Activated CD4-positive, alpha-beta memory T cell treated with anti-CD3 and anti-CD28 coated beads, Interleukin-2, amount 10 ng/mL, durations not matched to agents 7 days and 5 days (primary cell): Measurements from ENCODE around the gene WFIKKN1. TPM values are rescaled to one million over a fixed set of nuclear protein-coding genes. Genes with fewer than 3 reads are reported as not detected.

Experiments
- CTCF ChIA-PET: fragments of 350-600 bp; sonication (Branson Sonifier 250); formaldehyde crosslinking; loops from one replicate; lab custom pipeline; 2021; ENCODE audit warnings: antibody characterized with exemption, inconsistent platforms; lab: Charles Lee
- POLR2A ChIA-PET: fragments of 350-600 bp; sonication (Branson Sonifier 250); formaldehyde crosslinking; loops from one replicate; lab custom pipeline; 2021; ENCODE audit warnings: antibody characterized with exemption; lab: Charles Lee
- DNase-seq: peaks from one replicate; pipeline ENCODE4 v3.0.0-alpha.2; 2020
- H3K27ac Mint-ChIP-seq: one replicate; pipeline ENCODE4 v1.8.0; 2021; ENCODE audit warnings: mild to moderate bottlenecking, mixed read lengths
- H3K27me3 Mint-ChIP-seq: one replicate; pipeline ENCODE4 v1.8.0; 2021; ENCODE audit warnings: mixed read lengths
- H3K36me3 Mint-ChIP-seq: one replicate; pipeline ENCODE4 v1.8.0; 2021; ENCODE audit warnings: low read depth, mixed read lengths
- H3K4me1 Mint-ChIP-seq: one replicate; pipeline ENCODE4 v1.8.0; 2021; ENCODE audit warnings: mixed read lengths
- H3K4me3 Mint-ChIP-seq: one replicate; pipeline ENCODE4 v1.8.0; 2021; ENCODE audit warnings: mild to moderate bottlenecking, mixed read lengths
- H3K9me3 Mint-ChIP-seq: one replicate; pipeline ENCODE4 v1.8.0; 2021; ENCODE audit warnings: mixed read lengths
- total RNA-seq, 2 experiments: library from RNA; stranded (reverse); gene quantifications; one replicate each; pipeline ENCODE4 v1.2.3, GENCODE V29; 2021

The WFIKKN1 gene
- total RNA-seq, 2 experiments from 2014 or later = 0.10 to 0.13 TPM

- ChIA-PET POLR2A (interaction anchor here (1.4 to 2.5 kb wide), 2 partner anchors 10 to 46 kb away, joined by 6 to 7 read pairs; partner anchors contain the start of genes JMJD8 and WDR90), CTCF (interaction anchor here (1.1 kb wide), 1 partner anchor 10 kb away, joined by 3 read pairs; no protein-coding TSS in a partner anchor)
- Mint-ChIP-seq H3K4me1 (peaks cover 16% of the 10 kb centered on the region), H3K36me3 (peaks cover 6% of the 10 kb centered on the region), H3K4me3 (no peak overlapping the region), H3K27me3 (no peaks in the 10 kb centered on the region), H3K27ac (no peak overlapping the region), H3K9me3 (no peaks in the 10 kb centered on the region)
- DNase-seq = no peak
These were observed 7.3 kb downstream of the WFIKKN1 start for GRCh38 chr16:638034-638543.

- ChIA-PET POLR2A (interaction anchor here (1.4 kb wide), 1 partner anchor 10 kb away, joined by 7 read pairs; the partner anchor contains the start of gene WDR90), CTCF (interaction anchor here (1.1 kb wide), 1 partner anchor 9 kb away, joined by 3 read pairs; no protein-coding TSS in a partner anchor)
- no peak overlapping the region for H3K4me3 Mint-ChIP-seq
- H3K36me3 Mint-ChIP-seq = peaks cover 6% of the 10 kb centered on the region
- no peaks in the 10 kb centered on the region for H3K9me3 Mint-ChIP-seq
- H3K27ac Mint-ChIP-seq = no peak overlapping the region
- no peak for DNase-seq
- H3K27me3 Mint-ChIP-seq = no peaks in the 10 kb centered on the region
- H3K4me1 Mint-ChIP-seq = peaks cover 16% of the 10 kb centered on the region
These were observed 8.1 kb downstream of the WFIKKN1 start for GRCh38 chr16:638836-639235.

DNA sequence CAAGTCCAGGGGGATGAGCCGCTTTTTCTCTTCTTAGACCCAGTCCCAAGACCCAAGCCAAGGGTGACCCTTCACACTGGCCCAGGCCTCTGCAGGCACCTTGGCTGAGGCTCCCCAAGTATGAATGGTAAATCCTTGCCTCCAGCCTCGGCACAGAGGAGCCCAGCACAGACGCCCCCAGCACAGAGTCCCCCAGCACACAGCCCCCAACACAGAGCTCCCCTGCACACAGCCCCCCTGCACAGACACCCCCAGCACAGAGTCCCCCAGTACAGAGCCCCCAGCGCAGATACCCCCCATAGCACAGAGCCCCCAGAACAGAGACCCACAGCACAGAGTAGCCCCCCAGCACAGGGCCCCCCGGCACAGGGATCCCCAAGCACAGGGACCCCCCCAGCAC is 9.8 kb downstream of the WFIKKN1 start:
- Mint-ChIP-seq H3K4me1 (peaks cover 18% of the 10 kb centered on the region), H3K4me3 (peak overlapping the region; percentile 37), H3K27ac (no peak overlapping the region), H3K36me3 (peaks cover 3% of the 10 kb centered on the region), H3K27me3 (no peaks in the 10 kb centered on the region), H3K9me3 (no peaks in the 10 kb centered on the region)
- DNase-seq = no peak
- CTCF ChIA-PET = no interaction called here
- POLR2A ChIA-PET = no interaction called here

DNA sequence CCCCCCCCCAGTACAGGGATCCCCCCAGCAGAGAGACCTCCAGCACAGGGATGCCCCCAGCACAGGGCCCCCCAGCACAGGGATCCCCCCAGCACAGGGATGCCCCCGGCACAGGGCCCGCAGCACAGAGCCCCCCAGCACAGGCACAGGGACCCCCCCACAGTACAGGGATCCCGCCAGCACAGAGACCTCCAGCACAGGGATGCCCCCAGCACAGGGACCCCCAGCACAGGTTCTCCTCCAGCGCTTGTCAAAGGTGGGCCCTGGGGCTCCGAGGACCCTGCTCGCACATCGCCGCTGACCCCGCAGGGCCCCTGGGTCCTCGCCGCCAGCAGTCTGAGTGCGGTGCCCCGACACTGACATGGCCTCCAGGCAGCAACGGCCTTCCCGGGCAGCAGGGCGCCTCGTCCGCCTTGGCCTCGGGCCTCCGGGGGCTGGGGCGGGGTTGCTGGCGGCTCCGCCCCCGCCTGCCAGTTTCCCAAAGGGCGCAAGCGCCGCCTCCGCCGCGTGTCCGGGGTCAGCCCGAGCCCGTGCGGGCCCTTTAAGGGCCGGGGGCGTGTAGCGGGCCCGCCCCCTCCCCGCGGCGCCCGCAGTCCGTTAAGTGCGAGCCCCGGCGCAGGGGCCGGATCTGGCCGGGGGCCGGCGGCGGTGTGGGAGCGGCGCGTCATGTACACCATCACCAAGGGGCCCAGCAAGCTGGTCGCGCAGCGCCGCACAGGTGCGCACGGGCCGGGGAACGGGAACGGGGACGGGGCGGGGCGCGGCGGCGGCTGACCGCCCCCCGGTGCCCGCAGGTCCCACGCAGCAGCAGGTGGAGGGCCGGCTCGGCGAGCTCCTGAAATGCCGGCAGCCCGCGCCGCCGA is 10.8 kb downstream of the WFIKKN1 start, which contains the start of gene MCRIP2:
Gene MCRIP2, plus strand, starts transcription at position 503 of the 863 bp plus-strand sequence. Its CDS starts 164 bp downstream, at position 667.
- H3K36me3 Mint-ChIP-seq = peaks cover 2% of the 10 kb centered on the region
- H3K4me3 Mint-ChIP-seq = peak within 1 kb of the TSS; percentile 67
- CTCF ChIA-PET = interaction anchor here (0.6 kb wide), 1 partner anchor 13 kb away, joined by 5 read pairs; no protein-coding TSS in a partner anchor
- POLR2A ChIA-PET = interaction anchor here (1.0 to 1.6 kb wide), 3 partner anchors 10 to 54 kb away, joined by 4 to 5 read pairs (median 4); no protein-coding TSS in a partner anchor
- H3K27me3 Mint-ChIP-seq = no peaks in the 10 kb centered on the region
- no peaks in the 10 kb centered on the region for H3K9me3 Mint-ChIP-seq
- H3K4me1 Mint-ChIP-seq = peaks cover 15% of the 10 kb centered on the region
- DNase-seq = peak; percentile 77
- H3K27ac Mint-ChIP-seq = no peak within 1 kb of the TSS

DNA sequence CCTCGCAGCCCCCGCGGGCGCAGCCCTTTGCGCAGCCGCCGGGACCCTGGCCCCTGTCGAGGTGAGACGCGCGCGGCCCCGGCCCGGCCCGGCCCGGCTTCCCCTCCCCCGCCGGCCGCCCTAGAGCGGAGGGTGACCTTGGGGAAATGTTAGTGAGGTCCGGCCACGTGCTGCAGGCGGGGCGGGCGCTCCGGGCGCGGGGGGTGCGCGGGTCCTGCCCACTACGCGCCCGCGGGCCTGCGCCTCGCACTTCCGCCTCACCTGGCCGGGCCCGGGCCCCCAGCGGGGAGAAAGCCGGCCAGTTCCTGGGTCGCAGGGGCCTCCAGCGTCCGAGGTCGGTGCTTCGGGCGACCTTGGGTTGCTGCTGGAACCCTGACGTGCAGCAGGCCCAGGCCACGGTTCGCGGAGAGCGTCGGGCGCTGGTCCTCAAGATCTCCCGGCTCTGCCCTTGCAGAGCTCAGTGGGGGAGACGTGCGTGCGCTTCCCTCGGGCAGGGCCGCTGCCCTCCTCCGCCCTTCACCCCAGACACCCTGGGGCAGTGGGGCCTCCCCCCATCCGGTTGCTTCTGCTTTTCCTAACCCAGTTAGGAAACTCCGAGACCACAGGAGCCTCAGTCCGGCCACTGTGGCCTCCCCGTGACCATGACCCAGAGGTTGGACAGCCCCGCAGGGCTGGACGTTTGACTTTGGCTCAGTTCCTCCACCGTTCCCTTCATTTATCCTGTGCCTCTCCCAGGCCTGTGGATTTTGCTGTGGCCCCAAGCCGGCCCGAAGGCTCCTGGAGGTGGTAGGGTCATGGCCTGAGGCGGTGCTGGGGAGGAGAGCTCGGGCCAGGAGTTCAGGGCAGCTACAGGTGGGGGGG is 11.6 kb downstream of the WFIKKN1 start:
- peak overlapping the region; percentile 67 for H3K4me3 Mint-ChIP-seq
- POLR2A ChIA-PET = interaction anchor here (0.6 to 1.6 kb wide), 4 partner anchors 9 to 55 kb away, joined by 3 to 5 read pairs (median 4); no protein-coding TSS in a partner anchor
- peaks cover 18% of the 10 kb centered on the region for H3K4me1 Mint-ChIP-seq
- no peak overlapping the region for H3K27ac Mint-ChIP-seq
- H3K36me3 Mint-ChIP-seq = no peaks in the 10 kb centered on the region
- no peaks in the 10 kb centered on the region for H3K27me3 Mint-ChIP-seq
- CTCF ChIA-PET = interaction anchor here (0.6 kb wide), 1 partner anchor 12 kb away, joined by 5 read pairs; no protein-coding TSS in a partner anchor
- DNase-seq = peak; percentile 35
- H3K9me3 Mint-ChIP-seq = no peaks in the 10 kb centered on the region

DNA sequence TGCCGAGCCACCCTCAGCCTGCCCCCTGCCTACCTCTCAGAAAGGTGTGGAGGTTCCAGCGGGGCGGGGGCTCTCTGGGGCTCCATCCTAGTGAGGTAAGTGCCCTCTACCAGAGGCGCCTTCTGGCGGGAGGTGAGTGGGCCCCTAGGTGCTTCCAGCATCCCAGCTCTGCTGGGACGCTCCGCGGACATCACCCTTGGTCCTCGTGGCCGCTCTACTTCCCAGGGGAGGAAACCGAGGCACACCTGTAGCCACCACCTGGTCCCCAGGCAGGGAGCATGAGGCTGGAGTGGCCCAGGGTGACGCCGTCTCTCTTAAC is 12.2 kb downstream of the WFIKKN1 start:
- H3K27ac Mint-ChIP-seq = no peak overlapping the region
- no peaks in the 10 kb centered on the region for H3K27me3 Mint-ChIP-seq
- DNase-seq = no peak
- H3K4me3 Mint-ChIP-seq = peak overlapping the region; percentile 67
- H3K9me3 Mint-ChIP-seq = no peaks in the 10 kb centered on the region
- no peaks in the 10 kb centered on the region for H3K36me3 Mint-ChIP-seq
- ChIA-PET POLR2A (interaction anchor here (0.6 to 1.6 kb wide), 2 partner anchors 52 to 55 kb away, joined by 3 to 5 read pairs; no protein-coding TSS in a partner anchor), CTCF (no interaction called here)
- H3K4me1 Mint-ChIP-seq = peaks cover 21% of the 10 kb centered on the region

- Mint-ChIP-seq H3K27ac (no peak overlapping the region), H3K36me3 (no peaks in the 10 kb centered on the region), H3K27me3 (no peaks in the 10 kb centered on the region), H3K9me3 (no peaks in the 10 kb centered on the region), H3K4me1 (peaks cover 26% of the 10 kb centered on the region), H3K4me3 (no peak overlapping the region)
- DNase-seq = no peak
- POLR2A ChIA-PET = no interaction called here
- CTCF ChIA-PET = no interaction called here
These were observed 13.8 kb downstream of the WFIKKN1 start for GRCh38 chr16:644556-644955.

DNA sequence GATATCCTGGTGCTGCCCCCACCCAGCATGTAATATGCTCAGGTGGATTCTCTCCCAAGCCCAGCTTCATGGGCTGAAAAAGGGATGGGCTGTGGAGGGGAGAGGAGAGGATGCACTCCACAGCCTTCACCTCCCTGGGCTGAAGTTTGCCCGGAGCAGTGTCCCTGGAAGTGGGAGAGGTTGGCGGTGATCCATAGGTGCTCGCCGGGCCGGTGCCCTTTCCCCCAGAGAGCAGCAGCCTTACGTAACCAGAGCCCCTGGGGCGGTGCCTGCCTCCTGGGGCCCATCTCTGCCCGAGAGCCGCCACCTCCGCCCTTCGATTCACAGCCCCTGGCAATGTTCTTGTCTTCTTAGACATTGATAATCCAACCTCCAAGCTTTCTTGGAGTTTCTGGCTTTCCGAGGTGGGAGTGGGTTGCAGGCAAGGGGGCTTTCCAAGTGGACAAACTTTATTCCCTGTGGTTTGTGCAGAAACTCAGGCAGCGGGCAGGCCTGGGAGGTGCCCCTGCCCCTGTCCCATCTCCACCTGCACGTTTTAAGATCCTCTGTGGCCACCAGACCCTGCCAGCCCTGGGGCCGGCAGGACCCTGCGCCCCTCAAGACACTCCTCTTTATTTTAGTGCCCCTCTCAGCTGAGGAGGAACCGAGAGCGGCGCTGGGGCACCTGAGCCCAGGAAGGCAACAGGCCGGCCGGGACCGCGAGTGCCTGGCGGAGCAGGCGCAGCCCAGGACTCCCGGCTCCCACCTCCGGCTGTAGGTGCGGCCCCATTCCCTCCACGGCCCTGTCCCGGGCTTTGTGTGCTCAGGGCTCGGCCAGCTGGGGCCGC is 15.3 kb downstream of the WFIKKN1 start:
- Mint-ChIP-seq H3K4me1 (peaks cover 33% of the 10 kb centered on the region), H3K27ac (no peak overlapping the region), H3K4me3 (no peak overlapping the region), H3K36me3 (no peaks in the 10 kb centered on the region), H3K27me3 (no peaks in the 10 kb centered on the region), H3K9me3 (no peaks in the 10 kb centered on the region)
- ChIA-PET POLR2A (no interaction called here), CTCF (no interaction called here)
- no peak for DNase-seq

DNA sequence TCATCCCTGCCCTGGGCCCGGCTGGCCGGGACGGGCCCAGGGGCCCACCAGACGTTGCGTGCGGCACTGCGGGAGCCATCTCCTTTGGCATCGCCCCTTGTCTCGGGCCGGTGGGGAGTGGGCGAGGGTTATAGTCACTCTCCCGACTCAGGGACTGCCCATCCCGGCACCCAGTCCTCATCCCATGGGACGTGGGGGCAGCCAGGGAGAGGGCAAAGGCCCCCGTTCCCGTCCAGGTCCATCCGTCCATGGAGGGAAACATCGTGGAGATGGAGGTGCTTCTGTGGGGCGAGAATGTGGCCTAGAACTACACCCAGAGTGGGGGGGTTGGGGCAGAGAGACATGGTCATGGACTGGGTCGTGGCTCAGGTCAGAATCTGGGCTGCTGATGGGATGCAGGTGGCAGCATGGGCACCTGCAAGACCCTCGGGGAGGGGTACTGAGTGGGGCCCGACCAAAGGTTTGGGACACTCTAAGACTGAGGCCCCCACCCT is 15.9 kb downstream of the WFIKKN1 start:
- Mint-ChIP-seq H3K27me3 (no peaks in the 10 kb centered on the region), H3K27ac (no peak overlapping the region), H3K4me1 (peaks cover 33% of the 10 kb centered on the region), H3K9me3 (no peaks in the 10 kb centered on the region), H3K4me3 (no peak overlapping the region), H3K36me3 (no peaks in the 10 kb centered on the region)
- DNase-seq = no peak
- CTCF ChIA-PET = no interaction called here
- POLR2A ChIA-PET = no interaction called here

DNA sequence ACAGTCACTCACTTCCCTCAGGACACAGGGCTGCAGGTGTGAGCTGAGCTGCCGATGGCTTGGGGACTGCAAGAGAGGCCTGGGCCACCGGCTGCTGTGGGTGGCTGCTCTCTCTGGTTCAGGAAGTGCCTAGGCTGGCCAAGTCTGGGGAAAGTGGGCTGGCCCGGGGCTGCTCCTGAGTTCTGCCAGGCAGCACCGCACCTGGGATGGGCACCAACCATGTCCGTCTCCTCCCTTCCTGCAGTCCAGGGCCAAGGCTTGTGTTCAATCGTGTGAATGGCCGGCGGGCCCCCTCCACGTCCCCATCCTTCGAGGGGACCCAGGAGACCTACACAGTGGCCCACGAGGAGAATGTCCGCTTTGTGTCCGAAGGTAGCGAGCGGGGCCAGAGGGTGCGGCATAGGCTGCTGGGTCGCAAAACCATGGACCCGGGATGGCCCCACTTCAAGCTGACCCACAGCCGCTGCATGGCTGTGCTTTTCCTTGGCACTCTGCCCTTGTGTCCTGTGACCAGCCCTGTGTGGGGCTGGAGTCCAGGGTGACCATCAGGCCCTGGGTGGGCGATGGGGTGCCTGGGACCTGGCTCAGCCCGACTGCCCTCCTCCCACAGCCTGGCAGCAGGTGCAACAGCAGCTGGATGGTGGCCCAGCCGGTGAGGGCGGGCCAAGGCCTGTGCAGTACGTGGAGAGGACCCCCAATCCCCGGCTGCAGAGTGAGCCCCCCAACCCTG is 16.6 kb downstream of the WFIKKN1 start:
- DNase-seq = no peak
- POLR2A ChIA-PET = interaction anchor here (0.7 to 3.0 kb wide), 4 partner anchors 9 to 32 kb away, joined by 3 to 18 read pairs (median 6); partner anchors contain the start of genes METTL26 and RHOT2

More for the DNA sequence above, 16.6 kb downstream of the WFIKKN1 start:
- CTCF ChIA-PET = interaction anchor here (0.8 to 1.4 kb wide), 5 partner anchors 9 to 59 kb away, joined by 3 to 9 read pairs (median 4); partner anchors contain the start of genes METTL26, RHBDL1 and STUB1
- H3K9me3 Mint-ChIP-seq = no peaks in the 10 kb centered on the region
- no peaks in the 10 kb centered on the region for H3K27me3 Mint-ChIP-seq
- H3K4me1 Mint-ChIP-seq = peaks cover 33% of the 10 kb centered on the region
- no peak overlapping the region for H3K4me3 Mint-ChIP-seq
- no peak overlapping the region for H3K27ac Mint-ChIP-seq
- no peaks in the 10 kb centered on the region for H3K36me3 Mint-ChIP-seq
